Measurements from ENCODE around the gene TDRD7. TPM values are rescaled to one million over a fixed set of nuclear protein-coding genes. Genes with fewer than 3 reads are reported as not detected.
A peak's percentile ranks its signal among the peaks of the same experiment; 100 is the strongest.

TDRD7 gene
- total and polyA plus RNA-seq, 2 of the 8 experiments (the other 6 are each of a cell fraction or from before 2014, with no cell fraction given): 1.2 to 2.3 TPM

GRCh38 chr9:97470076-97470475 is 58.2 kb downstream of the TDRD7 start:
- Histone ChIP-seq H4K91ac (replicated peaks; ENCODE audit: insufficient read length, low read length) (no peak overlapping the region), H3K9me3 (ENCODE audit: insufficient read depth in 2 of 2, low read depth in 1 of 2, low read length in 1 of 2) (no peaks in the 10 kb centered on the region), H4K20me1 (replicated peaks in 1 of 2; ENCODE audit: control insufficient read depth in 1 of 2, insufficient read depth in 2 of 2, low read length in 2 of 2) (no peaks in the 10 kb centered on the region), H3K4me2 (ENCODE audit: insufficient read depth in 1 of 2, low read depth in 2 of 2, low read length in 2 of 2) (no peak overlapping the region), H3K56ac (replicated peaks; ENCODE audit: insufficient read length, low read depth, low read length) (no peak overlapping the region), H2BK15ac (ENCODE audit: low read length) (no peak overlapping the region), H3K4ac (replicated peaks; ENCODE audit: insufficient read length, low read depth, low read length) (no peak overlapping the region), H3K79me2 (ENCODE audit: control insufficient read depth in 1 of 2, insufficient read depth in 2 of 2, low read length in 2 of 2) (no peaks in the 10 kb centered on the region), H2AFZ (ENCODE audit: low read length) (no peak overlapping the region), H2BK120ac (replicated peaks; ENCODE audit: low read depth, low read length) (no peak overlapping the region), H3K79me1 (ENCODE audit: low read depth, low read length) (no peaks in the 10 kb centered on the region), H4K8ac (ENCODE audit: extremely low read depth, insufficient read depth, low read length) (no peak overlapping the region), H3K36me3 (ENCODE audit: control insufficient read depth in 2 of 4, insufficient read depth in 4 of 4, low read length in 3 of 4) (no peaks in the 10 kb centered on the region), H3K9ac (replicated peaks in 1 of 4; ENCODE audit: extremely low read depth in 1 of 4, low read depth in 3 of 4, low read length in 3 of 4) (no peak overlapping the region), H2BK12ac (ENCODE audit: low read depth, low read length) (no peak overlapping the region), H2AK5ac (ENCODE audit: low read depth, low read length) (no peak overlapping the region), H3K4me3 (ENCODE audit: extremely low read depth in 1 of 4, insufficient read depth in 2 of 4, low read depth in 3 of 4, low read length in 4 of 4) (no peak overlapping the region), H3K27me3 (replicated peaks in 1 of 4; ENCODE audit: control insufficient read depth in 3 of 4, extremely low read depth in 1 of 4, insufficient read depth in 3 of 4, low read length in 3 of 4) (no peaks in the 10 kb centered on the region), H3K14ac (ENCODE audit: insufficient read length) (no peak overlapping the region), H2BK20ac (ENCODE audit: low read length) (no peak overlapping the region), H4K5ac (ENCODE audit: insufficient read length, low read depth, low read length) (no peak overlapping the region), H2BK5ac (ENCODE audit: low read depth, low read length) (no peak overlapping the region), H3K23me2 (ENCODE audit: low read depth, low read length) (no peaks in the 10 kb centered on the region), H3K27ac (ENCODE audit: low read depth, low read length) (no peak overlapping the region), H3K4me1 (replicated peaks in 1 of 4; ENCODE audit: control insufficient read depth in 3 of 4, insufficient read depth in 4 of 4, low read length in 3 of 4) (no peaks in the 10 kb centered on the region), H3K18ac (ENCODE audit: extremely low read depth, low read length) (no peak overlapping the region), H3K23ac (ENCODE audit: insufficient read length) (no peak overlapping the region)
- POLR2A ChIA-PET (ENCODE audit: partially characterized antibody): interaction anchor here (0.8 to 1.8 kb wide), 2 partner anchors 32 to 129 kb away, joined by 3 to 9 read pairs; no protein-coding TSS in a partner anchor
- CTCF ChIA-PET (ENCODE audit: partially characterized antibody): interaction anchor here (0.6 to 10.1 kb wide), 44 partner anchors 8 to 451 kb away, joined by 3 to 574 read pairs (median 6); partner anchors contain the start of gene TMOD1
- FAIRE-seq: peak; percentile 90
- TF ChIP-seq RAD21 (IDR thresholded peaks at IDR 0.05 in 1 of 2, conservative IDR thresholded peaks at IDR 0.05 in 1 of 2; ENCODE audit: low read depth in 2 of 2, low read length in 2 of 2) (peak; percentile 70 to 77), POLR2A (IDR thresholded peaks at IDR 0.05; ENCODE audit: control extremely low read depth in 1 of 2, low read depth in 2 of 2, low read length in 2 of 2) (no peak), HDAC2 (IDR thresholded peaks at IDR 0.05; ENCODE audit: borderline replicate concordance in 1 of 2, low read depth in 2 of 2, low read length in 2 of 2) (no peak), SP4 (IDR thresholded peaks at IDR 0.05; ENCODE audit: low read length) (no peak), SAP30 (IDR thresholded peaks at IDR 0.05; ENCODE audit: insufficient read depth, insufficient replicate concordance, low read length) (no peak), CTCF (IDR thresholded peaks at IDR 0.05; ENCODE audit: control extremely low read depth in 1 of 3, insufficient read depth in 1 of 3, low read depth in 1 of 3, low read length in 3 of 3) (peak; percentile 73 to 80 (median 77))
- DNase-seq (ENCODE audit: low read depth in 1 of 2, low spot score in 2 of 2): peak in 1 of 2 experiments; percentile 50
- WGBS, 2 experiments (ENCODE audit: extremely low coverage in 1 of 2, insufficient coverage in 1 of 2, insufficient read length in 1 of 2, insufficient replicate concordance in 2 of 2, low coverage in 1 of 2, low lambda C conversion rate in 2 of 2, missing lambda C conversion rate in 1 of 2): 22% methylated on average over 2 of the region's 2 CpGs; no CpG with 5 or more reads in 1 of the 2 experiments

Data from H1 (cell line).